ENCODE measurements around the gene DIP2A. TPM values are rescaled to one million over a fixed set of nuclear protein-coding genes. Genes with fewer than 3 reads are reported as not detected.
A peak's percentile ranks its signal among the peaks of the same experiment; 100 is the strongest.

Gene DIP2A
- total RNA-seq, 1 experiment from 2014 or later, result 29.4 TPM

GRCh38 chr21:46600978-46601377, 142.3 kb downstream of the DIP2A start:
- Histone ChIP-seq H4K20me1 (ENCODE audit: insufficient read depth, low read depth, low read length) (no peaks in the 10 kb centered on the region), H3K36me3 (ENCODE audit: insufficient read depth, low read length) (no peaks in the 10 kb centered on the region), H3K4me2 (ENCODE audit: low read depth, low read length, poor library complexity, severe bottlenecking) (no peak overlapping the region), H3K27me3 (ENCODE audit: low read length) (no peaks in the 10 kb centered on the region), H3K27ac (ENCODE audit: low read length) (no peak overlapping the region), H3K9ac (ENCODE audit: low read length) (no peak overlapping the region), H3K4me1 (ENCODE audit: low read length) (no peaks in the 10 kb centered on the region), H3K4me3 (ENCODE audit: low read length) (no peak overlapping the region), H3K79me2 (ENCODE audit: low read length) (no peaks in the 10 kb centered on the region), H2AFZ (ENCODE audit: low read length) (no peak overlapping the region), H3K9me3 (ENCODE audit: low read length) (no peaks in the 10 kb centered on the region), H3K9me2 (replicated peaks; ENCODE audit: insufficient read depth, low read length) (no peaks in the 10 kb centered on the region)
- DNase-seq, result no peak

DNA sequence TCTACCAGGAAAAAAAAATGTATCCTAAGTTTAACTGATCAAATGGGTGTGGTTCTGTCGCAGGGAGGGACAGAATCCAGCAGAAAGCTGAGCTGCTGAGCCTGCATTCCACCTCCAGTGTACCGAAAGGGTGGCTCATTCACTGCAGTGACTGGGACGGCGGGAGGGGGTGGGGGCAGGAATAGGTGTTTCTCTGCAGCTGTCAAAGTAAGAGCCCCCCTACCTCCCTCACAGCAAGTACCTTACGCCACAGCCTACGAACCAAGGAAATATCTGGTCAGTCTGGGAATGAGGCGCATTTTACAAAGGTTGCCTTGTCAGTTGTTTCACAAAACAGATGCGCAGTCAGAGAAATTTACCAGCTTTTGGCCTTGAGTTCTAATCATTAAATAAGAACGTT, 144.5 kb downstream of the DIP2A start:
- H3K9me3 ChIP-seq (ENCODE audit: low read length), result no peaks in the 10 kb centered on the region
- no peak overlapping the region for H2AFZ ChIP-seq (ENCODE audit: low read length)
- H4K20me1 ChIP-seq (ENCODE audit: insufficient read depth, low read depth, low read length), result no peaks in the 10 kb centered on the region
- H3K27me3 ChIP-seq (ENCODE audit: low read length), result no peaks in the 10 kb centered on the region
- DNase-seq, result no peak
- H3K9ac ChIP-seq (ENCODE audit: low read length), result no peak overlapping the region
- H3K36me3 ChIP-seq (ENCODE audit: insufficient read depth, low read length), result no peaks in the 10 kb centered on the region
- H3K4me1 ChIP-seq (ENCODE audit: low read length), result no peaks in the 10 kb centered on the region; the same call in 1 of the 2 replicates
- H3K9me2 ChIP-seq (replicated peaks; ENCODE audit: insufficient read depth, low read length), result no peaks in the 10 kb centered on the region
- no peaks in the 10 kb centered on the region for H3K79me2 ChIP-seq (ENCODE audit: low read length)
- no peak overlapping the region for H3K4me3 ChIP-seq (ENCODE audit: low read length)
- no peak overlapping the region for H3K27ac ChIP-seq (ENCODE audit: low read length)
- no peak overlapping the region for H3K4me2 ChIP-seq (ENCODE audit: low read depth, low read length, poor library complexity, severe bottlenecking)

DNA sequence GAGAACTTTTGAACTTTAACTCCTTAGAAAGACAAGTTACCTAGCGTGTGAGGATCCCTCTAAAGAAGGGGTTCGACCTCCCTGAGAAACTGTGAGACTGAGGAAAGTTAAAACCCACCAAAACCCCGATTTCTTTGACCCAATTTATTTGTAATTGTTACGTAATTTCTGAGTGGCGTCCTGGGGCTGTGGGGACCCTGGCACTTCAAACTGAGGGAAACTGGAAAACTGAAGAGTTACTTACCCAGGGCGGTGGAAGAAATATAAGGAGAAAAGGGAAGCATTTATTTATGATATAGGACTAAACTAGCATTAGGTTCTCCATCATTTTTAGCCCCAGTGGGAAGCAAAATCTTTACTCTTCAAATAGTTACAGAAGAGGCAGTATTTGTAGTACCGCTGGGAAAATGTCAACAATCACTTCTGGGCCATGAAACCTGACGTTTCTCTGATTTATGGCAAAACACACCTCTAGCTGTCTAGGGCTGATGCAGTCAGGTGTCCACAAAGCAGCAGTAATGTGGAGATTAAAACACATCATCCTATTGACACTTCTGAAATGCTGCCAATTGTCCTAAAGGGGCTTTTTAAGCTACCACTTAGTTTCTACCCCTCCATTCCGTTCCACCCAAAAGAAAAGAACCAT, 145.8 kb downstream of the DIP2A start:
- no peak overlapping the region for H3K9ac ChIP-seq (ENCODE audit: low read length)

DNA sequence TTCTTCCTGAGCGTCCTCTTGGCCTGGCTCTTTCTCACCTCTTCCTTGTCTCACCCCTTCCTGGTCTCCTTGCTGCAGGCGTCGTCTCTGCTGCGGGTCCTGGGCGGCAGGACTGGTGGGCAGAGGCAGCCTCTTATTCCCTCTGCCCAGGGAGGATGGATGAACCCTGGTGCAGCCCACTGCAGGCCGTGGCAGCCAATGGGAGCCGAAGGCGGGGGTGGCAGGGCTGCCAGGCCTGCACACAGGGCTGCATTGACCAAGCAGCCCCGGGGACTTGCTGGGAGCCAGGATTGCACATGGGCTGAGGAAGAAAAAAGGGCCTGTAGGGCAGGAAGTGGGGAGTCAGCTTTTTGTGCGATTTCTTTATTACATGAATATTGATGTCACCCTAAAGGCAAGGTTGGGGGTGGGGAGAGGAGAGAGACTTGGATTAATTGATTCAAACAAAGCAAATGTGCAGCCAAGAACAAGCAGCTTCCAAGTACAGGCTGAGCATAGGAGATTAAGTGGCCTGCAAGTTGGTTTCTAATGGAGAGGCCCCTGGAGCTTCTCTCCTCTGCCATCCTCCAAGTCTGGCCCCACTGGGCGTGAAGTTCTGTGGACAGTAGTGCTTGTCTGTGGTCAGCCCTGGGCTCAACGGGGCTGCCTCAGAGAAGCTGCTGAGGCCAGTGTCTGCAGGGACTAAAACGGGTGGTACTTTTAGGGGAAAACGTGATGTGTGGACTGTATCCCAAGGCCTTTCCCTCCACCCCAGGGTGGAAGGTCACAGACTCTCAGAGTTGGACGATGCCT, 146.5 kb downstream of the DIP2A start, which contains the start of gene S100B:
S100B (minus strand) TSS at position 108 of the 792 bp plus-strand sequence. CDS start 2,667 bp downstream, outside the sequence.
- H4K20me1 ChIP-seq (ENCODE audit: insufficient read depth, low read depth, low read length), result no peaks in the 10 kb centered on the region
- H3K27ac ChIP-seq (ENCODE audit: low read length), result no peak within 1 kb of the TSS
- no peak within 1 kb of the TSS for H3K4me3 ChIP-seq (ENCODE audit: low read length)
- no peak within 1 kb of the TSS for H3K9ac ChIP-seq (ENCODE audit: low read length)
- DNase-seq, result no peak
- no peaks in the 10 kb centered on the region for H3K79me2 ChIP-seq (ENCODE audit: low read length)
- no peak within 1 kb of the TSS for H3K4me2 ChIP-seq (ENCODE audit: low read depth, low read length, poor library complexity, severe bottlenecking)
- no peak within 1 kb of the TSS for H2AFZ ChIP-seq (ENCODE audit: low read length)
- H3K36me3 ChIP-seq (ENCODE audit: insufficient read depth, low read length), result no peaks in the 10 kb centered on the region
- no peaks in the 10 kb centered on the region for H3K27me3 ChIP-seq (ENCODE audit: low read length)
- peaks cover 15% of the 10 kb centered on the region for H3K4me1 ChIP-seq (ENCODE audit: low read length)
- no peaks in the 10 kb centered on the region for H3K9me2 ChIP-seq (replicated peaks; ENCODE audit: insufficient read depth, low read length)
- no peaks in the 10 kb centered on the region for H3K9me3 ChIP-seq (ENCODE audit: low read length)

More for the DNA sequence above, 145.8 kb downstream of the DIP2A start:
- DNase-seq, result no peak
- no peak overlapping the region for H3K4me2 ChIP-seq (ENCODE audit: low read depth, low read length, poor library complexity, severe bottlenecking)
- H3K4me3 ChIP-seq (ENCODE audit: low read length), result no peak overlapping the region
- H2AFZ ChIP-seq (ENCODE audit: low read length), result no peak overlapping the region
- no peaks in the 10 kb centered on the region for H4K20me1 ChIP-seq (ENCODE audit: insufficient read depth, low read depth, low read length)
- H3K79me2 ChIP-seq (ENCODE audit: low read length), result no peaks in the 10 kb centered on the region
- peaks cover 12% of the 10 kb centered on the region for H3K4me1 ChIP-seq (ENCODE audit: low read length)
- H3K27ac ChIP-seq (ENCODE audit: low read length), result no peak overlapping the region
- no peaks in the 10 kb centered on the region for H3K9me3 ChIP-seq (ENCODE audit: low read length)
- no peaks in the 10 kb centered on the region for H3K36me3 ChIP-seq (ENCODE audit: insufficient read depth, low read length)
- no peaks in the 10 kb centered on the region for H3K9me2 ChIP-seq (replicated peaks; ENCODE audit: insufficient read depth, low read length)
- H3K27me3 ChIP-seq (ENCODE audit: low read length), result no peaks in the 10 kb centered on the region

- Histone ChIP-seq H3K4me1 (ENCODE audit: low read length) (peaks cover 15% of the 10 kb centered on the region), H3K4me3 (ENCODE audit: low read length) (no peak overlapping the region)
Measured at GRCh38 chr21:46605767-46606426, 147.2 kb downstream of the DIP2A start.

GRCh38 chr21:46606427-46606813, 147.7 kb downstream of the DIP2A start:
- no peaks in the 10 kb centered on the region for H3K9me3 ChIP-seq (ENCODE audit: low read length)
- DNase-seq, result no peak
- no peak overlapping the region for H3K4me3 ChIP-seq (ENCODE audit: low read length)
- H3K4me1 ChIP-seq (ENCODE audit: low read length), result peaks cover 15% of the 10 kb centered on the region
- no peaks in the 10 kb centered on the region for H4K20me1 ChIP-seq (ENCODE audit: insufficient read depth, low read depth, low read length)
- no peaks in the 10 kb centered on the region for H3K79me2 ChIP-seq (ENCODE audit: low read length)
- no peaks in the 10 kb centered on the region for H3K9me2 ChIP-seq (replicated peaks; ENCODE audit: insufficient read depth, low read length)
- H3K4me2 ChIP-seq (ENCODE audit: low read depth, low read length, poor library complexity, severe bottlenecking), result no peak overlapping the region
- no peak overlapping the region for H2AFZ ChIP-seq (ENCODE audit: low read length)
- H3K27ac ChIP-seq (ENCODE audit: low read length), result no peak overlapping the region
- no peak overlapping the region for H3K9ac ChIP-seq (ENCODE audit: low read length)
- no peaks in the 10 kb centered on the region for H3K36me3 ChIP-seq (ENCODE audit: insufficient read depth, low read length)
- no peaks in the 10 kb centered on the region for H3K27me3 ChIP-seq (ENCODE audit: low read length)

More at GRCh38 chr21:46605767-46606426, 147.2 kb downstream of the DIP2A start:
- no peak overlapping the region for H3K4me2 ChIP-seq (ENCODE audit: low read depth, low read length, poor library complexity, severe bottlenecking)
- H3K79me2 ChIP-seq (ENCODE audit: low read length), result no peaks in the 10 kb centered on the region
- H2AFZ ChIP-seq (ENCODE audit: low read length), result no peak overlapping the region
- H3K27ac ChIP-seq (ENCODE audit: low read length), result no peak overlapping the region
- H3K27me3 ChIP-seq (ENCODE audit: low read length), result no peaks in the 10 kb centered on the region
- no peak overlapping the region for H3K9ac ChIP-seq (ENCODE audit: low read length)
- no peaks in the 10 kb centered on the region for H3K36me3 ChIP-seq (ENCODE audit: insufficient read depth, low read length)
- peak; percentile 50 for DNase-seq
- no peaks in the 10 kb centered on the region for H3K9me3 ChIP-seq (ENCODE audit: low read length)
- no peaks in the 10 kb centered on the region for H3K9me2 ChIP-seq (replicated peaks; ENCODE audit: insufficient read depth, low read length)
- no peaks in the 10 kb centered on the region for H4K20me1 ChIP-seq (ENCODE audit: insufficient read depth, low read depth, low read length)

DNA sequence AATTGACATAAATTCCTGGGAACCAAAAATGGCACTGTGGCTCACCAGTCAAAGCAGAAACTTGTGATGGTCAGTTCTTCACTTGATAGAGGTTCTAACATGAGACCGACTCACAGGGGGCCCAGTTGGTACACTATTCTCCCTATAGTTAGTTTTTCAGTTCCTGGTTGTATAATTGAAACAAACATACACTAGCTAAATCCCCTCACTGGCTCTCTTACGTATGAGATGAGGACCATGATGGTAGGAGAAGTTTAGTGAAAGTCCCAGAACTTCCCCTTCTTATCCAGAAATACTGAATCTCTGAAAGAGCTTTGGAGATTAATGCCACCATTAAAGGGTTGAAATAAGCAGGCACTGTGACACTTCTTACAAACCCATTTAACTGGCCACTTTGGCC, 148.9 kb downstream of the DIP2A start:
- no peak for DNase-seq
- Histone ChIP-seq H3K9me2 (replicated peaks; ENCODE audit: insufficient read depth, low read length) (no peaks in the 10 kb centered on the region), H3K36me3 (ENCODE audit: insufficient read depth, low read length) (no peaks in the 10 kb centered on the region), H3K4me3 (ENCODE audit: low read length) (no peak overlapping the region), H2AFZ (ENCODE audit: low read length) (no peak overlapping the region), H3K4me1 (ENCODE audit: low read length) (peaks cover 15% of the 10 kb centered on the region), H3K27ac (ENCODE audit: low read length) (no peak overlapping the region), H3K9ac (ENCODE audit: low read length) (no peak overlapping the region), H3K4me2 (ENCODE audit: low read depth, low read length, poor library complexity, severe bottlenecking) (no peak overlapping the region), H4K20me1 (ENCODE audit: insufficient read depth, low read depth, low read length) (no peaks in the 10 kb centered on the region), H3K9me3 (ENCODE audit: low read length) (no peaks in the 10 kb centered on the region), H3K79me2 (ENCODE audit: low read length) (no peaks in the 10 kb centered on the region), H3K27me3 (ENCODE audit: low read length) (no peaks in the 10 kb centered on the region)

DNA sequence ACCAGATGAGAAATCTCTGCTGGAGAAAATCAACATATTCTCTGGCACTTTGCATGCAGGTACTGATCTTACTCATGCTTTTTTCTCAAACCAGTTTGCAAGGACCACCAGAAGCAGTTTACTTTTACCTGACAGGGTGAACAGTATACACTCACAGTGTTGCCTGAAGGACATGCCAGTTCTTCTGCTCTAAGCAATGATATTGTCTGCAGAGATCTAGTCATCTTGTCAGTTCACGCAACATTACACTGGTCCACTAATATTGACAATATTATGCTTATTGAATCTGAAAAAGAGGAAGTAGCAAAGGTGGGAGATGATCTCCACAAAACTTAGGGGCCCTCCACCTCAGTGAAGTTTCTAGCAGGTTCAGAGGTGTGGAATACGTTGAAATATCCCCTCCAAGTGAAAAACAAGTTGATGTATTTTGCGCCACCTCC, 150.0 kb downstream of the DIP2A start:
- no peak for DNase-seq
- H3K9ac ChIP-seq (ENCODE audit: low read length), result no peak overlapping the region
- H3K36me3 ChIP-seq (ENCODE audit: insufficient read depth, low read length), result no peaks in the 10 kb centered on the region
- no peaks in the 10 kb centered on the region for H3K9me2 ChIP-seq (replicated peaks; ENCODE audit: insufficient read depth, low read length)
- no peaks in the 10 kb centered on the region for H3K79me2 ChIP-seq (ENCODE audit: low read length)
- peak overlapping the region; percentile 51; the same call in 1 of the 2 replicates for H2AFZ ChIP-seq (ENCODE audit: low read length)
- H3K4me1 ChIP-seq (ENCODE audit: low read length), result peaks cover 15% of the 10 kb centered on the region
- H3K4me3 ChIP-seq (ENCODE audit: low read length), result no peak overlapping the region
- H4K20me1 ChIP-seq (ENCODE audit: insufficient read depth, low read depth, low read length), result no peaks in the 10 kb centered on the region
- peak overlapping the region; percentile 43 for H3K4me2 ChIP-seq (ENCODE audit: low read depth, low read length, poor library complexity, severe bottlenecking)
- H3K27ac ChIP-seq (ENCODE audit: low read length), result no peak overlapping the region
- H3K9me3 ChIP-seq (ENCODE audit: low read length), result no peaks in the 10 kb centered on the region
- H3K27me3 ChIP-seq (ENCODE audit: low read length), result no peaks in the 10 kb centered on the region
